ENCODE measurements around the gene PDLIM7. TPM values are rescaled to one million over a fixed set of nuclear protein-coding genes. Genes with fewer than 3 reads are reported as not detected.

The PDLIM7 gene
- total RNA-seq, 1 donor from 2014 or later: 358 TPM

DNA sequence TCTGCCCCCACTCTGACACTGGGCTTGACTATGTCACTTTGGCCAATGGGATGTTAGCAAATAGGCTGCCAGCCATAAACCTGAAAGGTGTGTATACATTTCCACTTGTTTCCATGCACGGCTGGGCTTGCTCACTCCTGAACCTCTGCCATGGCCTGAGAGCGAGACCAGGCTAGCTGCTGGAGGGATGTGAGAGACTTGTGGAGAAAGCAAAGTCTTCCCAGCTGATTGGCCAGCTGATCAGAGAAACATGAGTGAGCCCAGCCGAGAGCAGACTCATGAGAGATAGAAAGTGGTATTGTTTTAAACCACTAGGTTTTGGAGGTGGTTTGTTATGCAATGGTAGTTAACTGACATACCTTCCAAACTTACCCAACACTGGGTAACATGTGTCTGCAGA is 43.0 kb upstream of the PDLIM7 start:
- Mint-ChIP-seq H3K27me3 (ENCODE audit: unreplicated experiment) (no peaks in the 10 kb centered on the region), H3K27ac (ENCODE audit: unreplicated experiment) (no peak overlapping the region), H3K4me1 (ENCODE audit: unreplicated experiment) (peaks cover 75% of the 10 kb centered on the region), H3K36me3 (ENCODE audit: unreplicated experiment) (peaks cover 7% of the 10 kb centered on the region), H3K9me3 (ENCODE audit: unreplicated experiment) (no peaks in the 10 kb centered on the region), H3K4me3 (ENCODE audit: unreplicated experiment) (no peak overlapping the region)
- TF ChIP-seq, protein P1, sequence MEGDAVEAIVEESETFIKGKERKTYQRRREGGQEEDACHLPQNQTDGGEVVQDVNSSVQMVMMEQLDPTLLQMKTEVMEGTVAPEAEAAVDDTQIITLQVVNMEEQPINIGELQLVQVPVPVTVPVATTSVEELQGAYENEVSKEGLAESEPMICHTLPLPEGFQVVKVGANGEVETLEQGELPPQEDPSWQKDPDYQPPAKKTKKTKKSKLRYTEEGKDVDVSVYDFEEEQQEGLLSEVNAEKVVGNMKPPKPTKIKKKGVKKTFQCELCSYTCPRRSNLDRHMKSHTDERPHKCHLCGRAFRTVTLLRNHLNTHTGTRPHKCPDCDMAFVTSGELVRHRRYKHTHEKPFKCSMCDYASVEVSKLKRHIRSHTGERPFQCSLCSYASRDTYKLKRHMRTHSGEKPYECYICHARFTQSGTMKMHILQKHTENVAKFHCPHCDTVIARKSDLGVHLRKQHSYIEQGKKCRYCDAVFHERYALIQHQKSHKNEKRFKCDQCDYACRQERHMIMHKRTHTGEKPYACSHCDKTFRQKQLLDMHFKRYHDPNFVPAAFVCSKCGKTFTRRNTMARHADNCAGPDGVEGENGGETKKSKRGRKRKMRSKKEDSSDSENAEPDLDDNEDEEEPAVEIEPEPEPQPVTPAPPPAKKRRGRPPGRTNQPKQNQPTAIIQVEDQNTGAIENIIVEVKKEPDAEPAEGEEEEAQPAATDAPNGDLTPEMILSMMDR (IDR thresholded peaks at IDR 0.05): no peak
- DNase-seq (ENCODE audit: extremely low spot score, unreplicated experiment): no peak

DNA sequence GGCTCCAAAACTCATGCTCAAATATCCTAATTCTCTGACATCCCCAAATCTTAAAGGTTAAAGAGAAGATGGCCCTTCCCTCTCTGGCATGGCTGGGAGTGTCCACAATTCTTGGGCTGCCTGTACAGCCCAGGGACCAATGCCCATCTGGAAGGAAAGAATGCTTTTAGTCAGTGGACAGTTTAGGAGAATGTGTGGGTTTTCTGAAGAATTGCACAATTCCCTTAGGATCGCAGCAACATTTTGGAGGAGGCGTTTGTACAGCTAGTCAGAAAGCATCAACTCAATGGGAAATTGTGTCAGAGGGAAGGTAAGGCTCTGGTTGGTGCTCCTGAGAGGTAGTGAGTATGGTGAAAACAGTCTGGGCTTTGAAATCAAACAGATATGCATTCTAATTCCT is 42.0 kb upstream of the PDLIM7 start:
- H3K27ac Mint-ChIP-seq (ENCODE audit: unreplicated experiment): peak overlapping the region; percentile 85
- TF ChIP-seq, protein P1 (IDR thresholded peaks at IDR 0.05): no peak
- H3K4me3 Mint-ChIP-seq (ENCODE audit: unreplicated experiment): peak overlapping the region; percentile 14
- H3K4me1 Mint-ChIP-seq (ENCODE audit: unreplicated experiment): peaks cover 73% of the 10 kb centered on the region
- no peak for DNase-seq (ENCODE audit: extremely low spot score, unreplicated experiment)
- no peaks in the 10 kb centered on the region for H3K27me3 Mint-ChIP-seq (ENCODE audit: unreplicated experiment)
- H3K36me3 Mint-ChIP-seq (ENCODE audit: unreplicated experiment): peaks cover 11% of the 10 kb centered on the region
- H3K9me3 Mint-ChIP-seq (ENCODE audit: unreplicated experiment): no peaks in the 10 kb centered on the region

DNA sequence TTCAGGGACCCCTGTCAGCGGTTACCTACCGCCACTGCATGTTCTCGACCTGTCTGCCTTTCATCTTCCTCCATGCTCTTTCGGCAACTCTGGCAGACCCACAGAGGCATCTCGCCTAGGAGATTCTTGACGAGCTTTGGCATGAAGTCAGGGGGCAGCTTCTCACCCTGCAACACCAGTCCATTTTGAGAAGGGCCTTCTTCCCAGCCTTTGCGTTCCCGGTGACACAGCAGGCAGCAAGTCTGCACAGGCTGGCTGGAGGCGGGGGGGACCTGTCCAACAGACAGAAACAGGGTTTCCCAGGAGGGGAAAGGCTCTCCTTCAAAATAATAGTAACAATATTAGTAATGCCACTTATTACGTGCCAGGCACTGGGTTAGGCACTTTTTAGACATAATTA is 41.5 kb upstream of the PDLIM7 start:
- peaks cover 67% of the 10 kb centered on the region for H3K4me1 Mint-ChIP-seq (ENCODE audit: unreplicated experiment)
- no peak overlapping the region for H3K4me3 Mint-ChIP-seq (ENCODE audit: unreplicated experiment)
- no peaks in the 10 kb centered on the region for H3K9me3 Mint-ChIP-seq (ENCODE audit: unreplicated experiment)
- no peaks in the 10 kb centered on the region for H3K27me3 Mint-ChIP-seq (ENCODE audit: unreplicated experiment)
- no peak for DNase-seq (ENCODE audit: extremely low spot score, unreplicated experiment)
- H3K36me3 Mint-ChIP-seq (ENCODE audit: unreplicated experiment): peaks cover 13% of the 10 kb centered on the region
- TF ChIP-seq, protein P1 (IDR thresholded peaks at IDR 0.05): no peak
- peak overlapping the region; percentile 96 for H3K27ac Mint-ChIP-seq (ENCODE audit: unreplicated experiment)

DNA sequence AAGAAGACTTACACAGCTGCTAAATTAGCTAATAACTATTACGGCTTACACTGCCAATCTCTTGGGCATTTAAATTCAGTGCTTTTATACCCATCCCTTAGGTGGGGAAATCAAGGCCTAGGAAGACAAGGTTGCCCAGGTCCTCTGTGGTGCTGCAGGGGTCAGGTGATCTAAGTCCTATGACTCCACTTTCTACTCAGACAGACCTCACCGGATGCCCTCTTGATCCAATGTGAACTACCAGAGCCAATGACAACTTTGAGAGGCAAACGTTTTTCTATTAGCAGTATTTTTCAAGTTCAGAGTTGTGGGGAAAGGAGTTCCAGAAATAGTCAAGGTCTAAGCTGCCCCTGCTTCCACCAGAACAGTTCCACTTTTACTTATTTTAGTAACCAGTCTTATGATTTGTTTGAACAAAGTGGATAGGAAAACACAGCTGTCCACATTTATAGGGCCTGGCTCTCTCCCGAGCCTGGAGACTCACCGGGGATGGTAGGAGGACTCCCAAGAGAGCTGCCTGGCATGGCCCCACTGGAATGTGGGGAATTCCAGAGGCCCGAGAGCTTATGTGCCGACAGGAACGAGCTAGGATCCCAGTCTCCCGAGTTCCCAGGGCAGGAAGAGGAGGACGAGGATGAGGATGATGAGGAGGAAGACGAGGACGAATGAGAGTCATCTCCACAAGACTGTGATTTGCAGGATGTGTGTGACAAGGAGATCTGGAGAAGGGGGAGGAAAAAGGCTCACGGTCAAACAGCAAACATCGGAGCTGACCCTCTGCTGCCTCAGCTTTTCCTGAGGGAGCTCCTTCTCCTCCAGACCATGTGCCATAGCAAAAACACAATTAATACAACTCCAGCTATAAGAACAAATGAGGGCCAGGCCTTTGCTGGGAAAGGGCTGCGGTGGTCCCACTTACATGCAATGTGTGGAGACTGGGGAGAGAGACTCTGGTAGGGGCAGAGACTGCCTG is 40.3 kb upstream of the PDLIM7 start:
- Mint-ChIP-seq H3K9me3 (ENCODE audit: unreplicated experiment) (no peaks in the 10 kb centered on the region), H3K36me3 (ENCODE audit: unreplicated experiment) (peaks cover 21% of the 10 kb centered on the region), H3K4me1 (ENCODE audit: unreplicated experiment) (peaks cover 58% of the 10 kb centered on the region), H3K27me3 (ENCODE audit: unreplicated experiment) (no peaks in the 10 kb centered on the region), H3K27ac (ENCODE audit: unreplicated experiment) (peak overlapping the region; percentile 96), H3K4me3 (ENCODE audit: unreplicated experiment) (peak overlapping the region; percentile 55)
- peak; percentile 90 for DNase-seq (ENCODE audit: extremely low spot score, unreplicated experiment)
- TF ChIP-seq, protein P1 (IDR thresholded peaks at IDR 0.05): no peak

DNA sequence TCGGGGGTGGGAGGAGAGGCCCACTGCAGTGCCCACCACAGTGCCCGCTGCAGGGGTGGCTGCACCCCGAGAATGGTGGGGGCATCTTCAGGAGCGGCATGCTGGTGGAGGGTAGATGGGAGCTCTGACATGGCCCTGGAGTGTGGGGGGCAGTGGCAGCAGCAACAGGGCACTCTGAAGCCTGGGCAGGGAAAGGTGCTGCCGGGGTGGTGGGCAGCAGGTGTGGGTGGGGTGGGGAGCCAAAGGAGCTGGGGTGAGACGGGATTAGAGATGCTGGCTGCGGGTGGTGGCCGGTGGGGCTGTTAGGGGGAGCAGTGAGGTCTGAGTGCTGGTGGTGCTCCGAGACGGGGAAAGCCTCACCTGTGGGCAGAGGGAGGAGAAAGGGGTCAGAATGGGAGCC is 39.0 kb upstream of the PDLIM7 start:
- Mint-ChIP-seq H3K4me3 (ENCODE audit: unreplicated experiment) (no peak overlapping the region), H3K27me3 (ENCODE audit: unreplicated experiment) (no peaks in the 10 kb centered on the region), H3K27ac (ENCODE audit: unreplicated experiment) (peak overlapping the region; percentile 96), H3K9me3 (ENCODE audit: unreplicated experiment) (no peaks in the 10 kb centered on the region), H3K36me3 (ENCODE audit: unreplicated experiment) (peaks cover 22% of the 10 kb centered on the region), H3K4me1 (ENCODE audit: unreplicated experiment) (peaks cover 58% of the 10 kb centered on the region)
- TF ChIP-seq, protein P1 (IDR thresholded peaks at IDR 0.05): no peak
- DNase-seq (ENCODE audit: extremely low spot score, unreplicated experiment): no peak
